IPS DF 4.7 (cell line): ENCODE results near the gene IL18RAP.

ENCODE experiments used
- DNase-seq: peaks from one replicate; pipeline ENCODE4 v3.0.0-alpha.2; 2013; ENCODE audit warnings: low spot score; ENCODE audit errors: extremely low read depth

IL18RAP gene

DNA sequence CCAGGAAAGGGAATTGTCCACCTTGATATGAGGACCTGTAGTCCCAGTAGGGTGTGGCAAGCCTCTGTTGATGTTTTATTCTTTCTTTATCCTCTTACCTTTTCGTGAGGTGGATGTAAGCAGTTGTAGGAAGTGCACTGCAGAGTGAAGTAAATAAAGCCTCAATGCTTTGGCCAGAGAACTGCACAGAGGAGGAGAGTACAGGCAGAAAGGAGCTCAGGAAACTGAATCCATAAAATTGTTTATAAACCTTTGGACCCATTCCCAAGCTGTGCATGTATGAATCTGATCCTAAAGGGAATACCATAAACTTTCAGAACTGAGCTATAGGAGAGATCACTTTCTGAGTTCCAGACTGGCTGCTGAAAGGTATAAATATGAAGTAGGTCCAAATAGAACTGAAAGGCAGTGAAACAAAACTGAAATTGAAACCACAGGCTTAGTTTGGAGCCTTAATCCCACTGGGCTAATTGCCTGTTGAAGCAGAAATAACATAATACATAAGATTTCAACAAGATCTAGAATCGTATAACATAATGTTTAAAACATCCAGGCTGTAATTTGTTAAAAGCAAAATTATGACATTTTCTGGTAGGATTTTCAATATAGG is 32.2 kb downstream of the IL18RAP start:
- DNase-seq = no peak

DNA sequence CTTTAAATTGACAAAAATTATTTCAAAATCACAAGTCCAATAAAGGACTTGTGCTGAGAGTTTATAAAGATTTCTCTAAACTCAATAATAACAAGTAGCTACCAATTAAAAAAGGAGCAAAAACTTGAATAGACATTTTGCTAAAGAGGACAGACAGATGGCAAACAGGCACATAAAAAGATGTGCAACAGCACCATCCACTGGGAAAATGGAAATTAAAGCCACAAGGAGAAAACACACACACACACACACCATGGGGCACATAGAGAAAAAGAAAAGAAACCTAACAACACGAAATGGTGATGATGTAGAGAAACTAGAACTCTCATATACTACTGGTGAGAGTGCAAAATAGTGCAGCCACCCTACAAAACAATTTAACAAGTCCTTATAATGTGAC is 37.5 kb downstream of the IL18RAP start:
- no peak for DNase-seq

DNA sequence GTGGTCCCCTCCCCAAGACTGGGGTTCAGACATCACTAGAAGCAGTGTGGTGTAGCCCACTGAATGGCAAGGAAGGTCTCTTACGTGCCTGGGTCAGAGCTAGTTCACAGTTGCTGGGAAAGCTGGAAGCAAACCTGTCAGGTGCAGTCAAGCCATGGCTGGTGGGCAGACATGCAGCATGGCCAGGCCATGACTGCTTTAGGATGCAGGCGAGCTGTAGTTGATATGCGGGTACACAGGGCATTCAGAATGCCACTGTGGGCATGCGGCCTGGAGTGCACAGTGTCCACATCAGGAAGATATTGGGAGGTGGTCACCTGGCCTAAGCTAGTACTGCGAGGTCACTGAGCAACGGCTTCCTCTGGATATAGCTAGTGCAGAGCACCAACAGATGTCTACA is 38.2 kb downstream of the IL18RAP start:
- DNase-seq = no peak

GRCh38 chr2:102463160-102463559 is 40.2 kb downstream of the IL18RAP start:
- no peak for DNase-seq

GRCh38 chr2:102470168-102470567 is 47.2 kb downstream of the IL18RAP start:
- DNase-seq = no peak

DNA sequence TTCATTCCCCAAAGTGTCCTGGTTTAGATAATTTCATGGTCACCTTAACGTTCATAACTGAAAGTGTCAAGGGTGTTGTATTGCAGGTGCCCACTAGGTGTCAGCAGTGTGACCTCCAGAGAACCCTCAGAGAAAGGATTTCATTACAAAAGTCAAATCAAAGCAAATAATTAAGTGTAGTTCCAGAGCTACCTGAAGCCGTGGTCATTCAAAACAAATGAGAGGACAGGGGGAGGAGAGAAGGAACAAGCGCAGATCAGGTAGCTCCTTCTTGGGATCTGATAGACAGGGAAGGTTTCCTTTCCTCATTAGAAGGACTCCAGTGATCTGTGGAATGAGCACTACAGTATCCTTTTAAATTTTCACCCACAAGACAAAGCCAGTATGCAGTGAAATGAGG is 50.1 kb downstream of the IL18RAP start, which contains the start of gene SLC9A4:
TSS of gene SLC9A4 (plus strand) at position 207 of the 400 bp plus-strand sequence. CDS start 534 bp downstream, outside the sequence.
- DNase-seq = no peak

GRCh38 chr2:102473631-102474030 is 50.7 kb downstream of the IL18RAP start:
- no peak for DNase-seq

GRCh38 chr2:102474785-102475184 is 51.8 kb downstream of the IL18RAP start:
- no peak for DNase-seq

- DNase-seq = no peak
Observed at GRCh38 chr2:102478686-102479470, 55.9 kb downstream of the IL18RAP start.

GRCh38 chr2:102480285-102481195 is 57.6 kb downstream of the IL18RAP start:
- DNase-seq = no peak

- no peak for DNase-seq
Observed at GRCh38 chr2:102481931-102482330, 59.0 kb downstream of the IL18RAP start.

GRCh38 chr2:102483086-102483485 is 60.1 kb downstream of the IL18RAP start:
- DNase-seq = no peak

DNA sequence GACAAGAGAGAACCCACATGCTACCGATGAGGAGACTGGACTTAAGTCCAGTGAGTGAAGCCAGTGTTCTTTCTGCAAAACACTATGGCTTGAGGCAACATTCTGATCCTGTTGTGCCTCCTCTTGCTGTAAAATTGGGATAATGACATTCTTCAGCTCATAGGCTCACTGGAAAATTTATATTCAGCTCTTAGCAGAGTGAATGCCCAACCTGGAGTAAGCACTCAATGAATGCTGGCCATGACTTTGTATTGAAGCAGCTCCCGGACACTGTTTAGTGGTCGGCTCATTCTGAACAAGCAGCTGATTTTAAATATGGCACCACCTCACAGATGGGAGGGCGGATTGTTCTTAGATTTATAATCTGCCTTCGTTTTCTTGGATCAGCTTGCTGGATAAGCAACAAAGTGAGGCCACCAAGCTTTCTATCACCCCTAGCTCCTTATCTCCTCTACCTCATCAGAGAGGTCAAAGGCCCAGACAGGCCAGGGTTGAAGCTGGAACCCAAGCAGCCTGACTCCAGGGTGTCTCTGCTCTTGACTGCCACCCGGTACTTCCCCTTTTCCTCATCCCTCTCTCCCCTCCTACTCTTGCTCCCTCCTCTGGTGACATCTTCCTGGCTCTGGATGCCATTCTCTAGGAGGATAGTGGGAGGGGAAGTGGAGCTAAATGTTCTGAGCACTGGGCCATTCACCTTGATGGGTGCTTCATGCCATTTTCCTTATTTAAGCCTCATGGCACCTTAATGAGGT is 61.5 kb downstream of the IL18RAP start:
- DNase-seq = no peak

DNA sequence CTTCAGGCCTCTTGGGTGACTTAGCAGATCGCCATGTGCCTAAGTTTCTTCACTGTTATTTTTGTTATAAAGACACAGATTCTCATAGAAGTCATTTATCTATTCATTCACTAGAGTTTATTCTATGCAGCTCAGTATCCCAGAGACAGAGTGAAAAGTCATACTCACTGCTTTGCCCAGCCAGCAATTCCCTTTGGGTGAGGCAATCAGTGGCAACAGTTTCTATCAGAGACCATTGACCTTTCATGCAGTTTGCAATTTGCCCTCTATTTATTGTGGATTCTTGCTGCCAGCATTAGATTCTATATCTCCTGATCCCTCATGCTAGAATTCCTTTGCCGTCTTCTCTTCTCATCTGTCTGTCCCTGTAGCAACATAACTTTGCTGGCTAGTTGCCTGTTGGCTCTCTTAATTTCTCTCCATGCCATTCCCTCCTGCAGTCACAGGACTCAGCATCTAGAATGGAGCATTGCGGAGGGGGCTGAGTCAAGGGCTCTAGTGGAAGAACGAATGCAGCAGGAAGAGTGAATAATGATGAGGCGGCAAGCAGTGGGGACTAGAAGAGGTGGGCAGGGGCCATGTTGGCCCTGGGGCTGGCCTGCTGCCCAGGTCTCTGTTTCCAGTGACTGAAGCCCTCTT is 62.3 kb downstream of the IL18RAP start:
- no peak for DNase-seq

DNA sequence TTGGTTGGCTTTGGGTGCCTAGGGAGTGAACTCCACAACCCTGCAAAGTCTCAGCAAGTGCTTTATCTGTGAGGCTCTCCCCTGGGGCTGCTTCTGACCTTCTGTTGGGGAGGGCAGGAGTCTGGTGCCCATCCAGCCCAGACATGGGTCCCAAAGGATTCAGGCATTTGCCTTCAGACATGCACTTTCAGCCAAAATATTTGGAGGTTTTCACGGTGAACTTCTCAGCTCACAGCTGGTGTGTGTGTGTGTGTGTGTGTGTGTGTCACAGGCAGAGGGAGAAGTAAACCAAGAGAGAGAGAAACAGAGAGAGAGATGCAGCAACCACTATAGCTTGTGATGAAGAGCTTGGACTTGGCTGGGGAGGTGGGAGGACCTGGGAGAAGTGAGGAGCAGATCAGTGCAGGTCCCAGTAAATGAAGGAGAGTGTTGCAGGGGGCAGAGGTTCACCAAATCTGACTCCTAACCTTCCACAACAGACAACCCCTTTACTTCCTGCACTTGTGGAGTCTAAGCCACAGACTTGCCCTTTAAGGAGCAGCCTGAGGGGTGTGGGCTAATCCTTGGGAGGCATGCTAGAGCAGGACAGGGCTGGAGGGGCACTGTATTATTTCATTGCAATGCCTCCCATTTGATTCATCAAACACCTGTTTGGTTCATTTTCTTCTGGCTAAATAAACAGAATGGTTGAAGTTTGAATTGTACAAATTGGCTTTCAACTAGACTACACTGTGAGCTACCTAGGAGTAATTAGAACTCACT is 64.2 kb downstream of the IL18RAP start:
- no peak for DNase-seq

DNA sequence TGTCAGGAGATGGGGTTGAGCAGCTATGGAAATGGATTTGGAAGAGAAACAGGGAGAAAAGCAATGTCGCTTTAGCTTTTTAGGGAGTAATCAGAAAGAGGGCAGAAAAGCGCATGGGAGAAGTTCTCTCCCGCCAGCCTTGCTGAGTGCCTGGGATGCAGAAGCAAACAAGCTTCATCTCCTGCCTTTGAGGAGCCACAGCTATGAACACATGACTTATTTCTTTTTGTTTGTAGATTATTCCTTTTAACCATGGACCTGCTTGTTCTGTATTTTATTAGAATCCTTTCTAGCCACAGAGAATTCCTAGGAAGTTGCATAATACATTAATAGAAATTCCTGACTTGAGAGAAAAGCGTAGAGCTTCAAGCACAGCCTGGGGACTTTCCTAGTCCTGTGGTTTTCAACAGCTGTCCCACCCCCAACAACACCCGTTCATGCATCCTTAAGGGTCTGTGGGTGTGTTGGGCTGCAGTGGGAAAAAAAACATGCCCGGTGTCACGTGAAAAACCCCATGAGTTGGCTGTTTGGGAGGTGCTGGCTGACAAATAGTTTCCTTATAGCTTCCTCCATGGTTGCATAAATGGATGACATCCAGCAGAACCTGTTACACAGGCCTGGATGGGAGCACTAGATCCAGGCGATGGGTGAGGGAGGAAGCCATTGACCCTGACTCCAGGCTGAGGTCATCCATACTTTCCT is 65.0 kb downstream of the IL18RAP start:
- DNase-seq = no peak

DNA sequence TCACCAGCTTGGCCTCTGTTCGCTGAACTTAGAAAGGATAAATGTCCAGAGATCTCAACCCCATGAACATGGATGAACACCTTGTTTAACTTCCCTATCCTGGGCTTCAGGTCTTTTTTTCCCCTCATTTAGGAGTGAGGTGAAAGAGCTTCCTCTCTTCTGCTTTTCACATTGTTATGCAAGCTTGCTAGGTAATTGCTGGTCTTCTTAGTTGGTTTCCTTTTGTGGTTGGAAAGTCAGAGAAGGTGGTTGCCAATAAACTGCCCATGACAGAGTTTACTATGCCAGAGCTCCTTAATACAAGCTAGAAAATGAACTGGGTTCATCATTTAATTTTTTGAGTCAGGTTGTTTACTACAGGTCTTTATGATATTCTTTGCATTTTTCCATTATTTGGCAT is 66.7 kb downstream of the IL18RAP start:
- DNase-seq = no peak

DNA sequence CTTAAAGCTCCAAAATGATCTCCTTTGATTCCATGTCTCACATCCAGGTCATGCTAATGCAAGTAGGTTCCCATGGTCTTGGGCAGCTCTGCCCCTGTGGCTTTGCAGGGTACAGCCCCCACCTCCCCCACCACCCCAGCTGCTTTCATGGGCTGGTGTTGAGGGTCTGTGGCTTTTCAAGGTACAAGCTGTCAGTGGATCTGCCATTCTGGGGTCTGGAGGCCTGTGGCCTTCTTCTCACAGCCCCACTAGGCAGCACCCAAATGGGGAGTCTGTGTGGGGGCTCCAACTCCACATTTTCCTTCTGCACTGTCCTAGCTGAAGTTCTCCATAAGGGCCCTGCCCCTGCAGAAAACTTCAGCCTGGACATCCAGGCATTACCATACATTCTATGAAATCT is 69.0 kb downstream of the IL18RAP start:
- no peak for DNase-seq

DNA sequence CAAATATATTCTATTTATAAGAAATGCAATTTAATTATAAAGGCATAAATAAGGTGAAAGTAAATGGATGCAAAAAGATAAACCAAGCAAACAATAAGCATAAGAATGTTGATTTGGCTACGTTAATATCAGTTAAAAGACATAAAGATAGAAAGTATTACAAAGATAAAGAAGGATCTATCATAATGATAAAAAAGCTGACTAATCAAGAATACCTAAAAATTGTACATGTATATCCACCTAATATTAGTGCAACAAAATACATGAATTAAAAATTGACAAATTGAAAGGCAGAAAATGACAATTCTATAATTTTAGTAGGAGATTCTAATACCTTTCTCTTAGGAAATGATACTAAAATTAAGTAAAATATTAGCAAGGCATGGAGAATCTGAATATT is 71.6 kb downstream of the IL18RAP start:
- no peak for DNase-seq
